Measurements from ENCODE around the gene JAKMIP1.

GRCh38 chr4:6123541-6123940 is 76.8 kb downstream of the JAKMIP1 start:
- TF ChIP-seq, protein P1, sequence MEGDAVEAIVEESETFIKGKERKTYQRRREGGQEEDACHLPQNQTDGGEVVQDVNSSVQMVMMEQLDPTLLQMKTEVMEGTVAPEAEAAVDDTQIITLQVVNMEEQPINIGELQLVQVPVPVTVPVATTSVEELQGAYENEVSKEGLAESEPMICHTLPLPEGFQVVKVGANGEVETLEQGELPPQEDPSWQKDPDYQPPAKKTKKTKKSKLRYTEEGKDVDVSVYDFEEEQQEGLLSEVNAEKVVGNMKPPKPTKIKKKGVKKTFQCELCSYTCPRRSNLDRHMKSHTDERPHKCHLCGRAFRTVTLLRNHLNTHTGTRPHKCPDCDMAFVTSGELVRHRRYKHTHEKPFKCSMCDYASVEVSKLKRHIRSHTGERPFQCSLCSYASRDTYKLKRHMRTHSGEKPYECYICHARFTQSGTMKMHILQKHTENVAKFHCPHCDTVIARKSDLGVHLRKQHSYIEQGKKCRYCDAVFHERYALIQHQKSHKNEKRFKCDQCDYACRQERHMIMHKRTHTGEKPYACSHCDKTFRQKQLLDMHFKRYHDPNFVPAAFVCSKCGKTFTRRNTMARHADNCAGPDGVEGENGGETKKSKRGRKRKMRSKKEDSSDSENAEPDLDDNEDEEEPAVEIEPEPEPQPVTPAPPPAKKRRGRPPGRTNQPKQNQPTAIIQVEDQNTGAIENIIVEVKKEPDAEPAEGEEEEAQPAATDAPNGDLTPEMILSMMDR (IDR thresholded peaks at IDR 0.05): no peak
- TF ChIP-seq EZH2 (IDR thresholded peaks at IDR 0.05; ENCODE audit: borderline replicate concordance, insufficient read depth, low read depth, low read length, poor library complexity, severe bottlenecking): no peak
